NCI-H1930 (cell line): ENCODE results near the gene CALM3.
A peak's percentile ranks its signal among the peaks of the same experiment; 100 is the strongest.
"Not testable (repeated sequence)": the region's sequence is repeated elsewhere in the genome, so short reads cannot be mapped to it uniquely, and the experiment has no call there.

Source experiments
- DNase-seq, 2 experiments: peaks; one replicate each; lab custom pipeline; 2025; lab: John Stamatoyannopoulos, UW

CALM3 gene

GRCh38 chr19:46601318-46602224 is at the start of gene CALM3:
Gene CALM3 (plus strand): TSS chr19:46601330. CDS start chr19:46601435, 105 bp downstream.
- no peak for DNase-seq

GRCh38 chr19:46552891-46553290 is 48.2 kb upstream of the CALM3 start:
- DNase-seq, result no peak

GRCh38 chr19:46554161-46554560 is 47.0 kb upstream of the CALM3 start:
- DNase-seq, result no peak

- no peak for DNase-seq
These were observed 45.4 kb upstream of the CALM3 start for GRCh38 chr19:46555628-46556280.

GRCh38 chr19:46556471-46556870 is 44.7 kb upstream of the CALM3 start:
- not testable (repeated sequence) for DNase-seq

- no peak for DNase-seq
These were observed 41.9 kb upstream of the CALM3 start for GRCh38 chr19:46559203-46559602.

GRCh38 chr19:46559675-46560074 is 41.5 kb upstream of the CALM3 start:
- DNase-seq, result not testable (repeated sequence)

- no peak for DNase-seq
These were observed 36.4 kb upstream of the CALM3 start for GRCh38 chr19:46564701-46565100.

- peak in 1 of 2 experiments; percentile 25 for DNase-seq
These were observed 29.6 kb upstream of the CALM3 start for GRCh38 chr19:46571495-46571894.

GRCh38 chr19:46573679-46574498 is 27.2 kb upstream of the CALM3 start:
- DNase-seq, result no peak

- no peak for DNase-seq
These were observed 26.6 kb upstream of the CALM3 start for GRCh38 chr19:46574533-46574932.

- no peak for DNase-seq
These were observed 22.7 kb upstream of the CALM3 start for GRCh38 chr19:46578450-46578849.

- no peak for DNase-seq
These were observed 21.7 kb upstream of the CALM3 start for GRCh38 chr19:46579361-46579879.

- no peak for DNase-seq
These were observed 20.9 kb upstream of the CALM3 start for GRCh38 chr19:46580247-46580646.

- no peak for DNase-seq
These were observed 15.6 kb upstream of the CALM3 start for GRCh38 chr19:46585539-46585938.

- DNase-seq, result no peak
These were observed 14.8 kb upstream of the CALM3 start for GRCh38 chr19:46586294-46586693.

GRCh38 chr19:46587861-46588260 is 13.3 kb upstream of the CALM3 start:
- no peak for DNase-seq

- no peak for DNase-seq
These were observed 9.9 kb upstream of the CALM3 start for GRCh38 chr19:46591254-46591653.

- DNase-seq, result no peak
These were observed 9.3 kb upstream of the CALM3 start for GRCh38 chr19:46591870-46592269.

GRCh38 chr19:46596008-46596407 is 5.1 kb upstream of the CALM3 start:
- DNase-seq, result no peak

- DNase-seq, result no peak
These were observed 2.7 kb upstream of the CALM3 start for GRCh38 chr19:46598372-46598917.
